Endometrial microvascular endothelial cells (primary cell): ENCODE results near the gene PDE1A. TPM values are rescaled to one million over a fixed set of nuclear protein-coding genes. Genes with fewer than 3 reads are reported as not detected.
"Not testable (repeated sequence)": the region's sequence is repeated elsewhere in the genome, so short reads cannot be mapped to it uniquely, and the experiment has no call there.

Experiments
- in situ Hi-C: cut with HindIII; loops from 2 replicates; pipeline ENCODE4 v1.10.0; 2017; ENCODE audit warnings: low sequenced_read_pairs, low pct_unique_long_range_greater_than_20kb; ENCODE audit errors: inconsistent ontology term
- total RNA-seq: library from RNA; depleted of rRNA; stranded (reverse); fragments of >200 nt; gene quantifications from one replicate; pipeline ENCODE4 v1.2.3, GENCODE V29; 2015; ENCODE audit errors: inconsistent ontology term

PDE1A gene
- total RNA-seq, 1 donor from 2014 or later = not detected

DNA sequence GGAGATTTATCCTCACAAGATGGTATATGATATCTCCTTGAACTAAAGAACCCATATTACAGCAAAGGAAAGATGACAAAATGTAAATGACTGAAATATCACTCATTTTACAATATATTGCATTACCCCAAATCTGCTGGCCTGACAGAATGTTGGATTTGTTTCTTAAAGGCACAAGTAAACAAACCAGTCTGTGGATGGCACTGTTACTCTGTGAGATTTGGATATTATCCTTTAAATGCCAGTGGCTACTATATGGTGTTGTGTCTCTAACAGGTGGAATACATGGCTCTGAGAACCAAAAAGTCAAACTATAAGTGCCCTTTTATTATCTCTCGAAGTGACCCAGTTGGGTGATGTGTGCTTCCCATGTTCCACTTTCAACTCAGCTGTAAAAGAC is 125.7 kb downstream of the PDE1A start:
- in situ Hi-C loops = no loop called here

DNA sequence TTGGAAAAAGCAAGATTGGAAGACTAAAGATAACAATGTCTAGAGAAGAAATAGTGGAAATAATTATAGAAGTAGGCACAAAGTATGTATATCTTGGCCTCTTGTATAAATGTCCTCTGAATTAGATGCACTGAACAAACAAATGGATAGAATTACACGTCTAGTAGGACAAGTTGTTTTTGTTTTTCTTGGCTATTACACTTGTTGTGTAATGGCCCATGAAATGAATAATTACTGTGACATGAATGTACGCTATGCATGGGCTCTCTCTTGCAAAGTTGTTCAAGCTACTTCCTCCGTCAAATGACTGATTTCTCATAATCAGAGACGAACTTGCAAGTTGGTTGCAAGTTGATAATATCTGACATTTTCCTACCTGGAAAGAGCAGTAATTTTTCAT is 126.2 kb downstream of the PDE1A start:
- in situ Hi-C loops = no loop called here

DNA sequence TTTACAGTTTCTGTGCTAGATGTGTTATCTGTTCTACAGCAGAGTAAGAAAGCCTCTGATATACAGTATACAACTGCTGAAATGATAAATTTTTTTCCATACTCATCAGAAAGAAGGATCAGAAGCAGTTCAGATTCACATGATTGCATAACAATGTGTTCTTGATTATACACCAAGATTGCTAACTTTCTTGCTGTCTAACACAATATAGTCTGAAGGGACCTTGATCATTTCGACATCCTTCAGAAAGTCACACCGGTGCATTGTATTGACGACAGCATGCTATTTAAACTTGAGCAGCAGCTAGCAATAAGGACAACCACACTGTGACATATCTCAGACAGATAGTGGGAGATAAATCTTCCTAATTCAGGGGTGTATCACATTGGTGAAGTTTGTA is 127.2 kb downstream of the PDE1A start:
- in situ Hi-C loops = no loop called here

DNA sequence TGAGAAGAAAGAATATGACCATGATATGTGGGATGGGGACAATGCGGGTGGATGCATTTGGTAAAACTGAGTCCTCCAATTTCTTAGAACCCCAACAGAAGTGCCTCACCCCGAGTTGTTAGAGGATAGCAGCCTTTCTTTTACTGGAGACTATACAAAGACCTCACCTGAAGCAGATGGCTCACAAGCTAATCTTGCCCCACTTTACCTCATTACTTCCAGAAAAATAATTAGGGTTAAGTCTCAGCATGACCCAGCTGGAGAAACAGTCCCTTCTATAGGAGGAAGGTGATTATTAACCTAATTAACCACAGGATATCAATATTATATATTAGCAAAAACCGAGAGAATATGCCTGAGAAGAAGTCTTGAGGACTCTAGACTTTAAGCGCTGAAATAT is 128.4 kb downstream of the PDE1A start:
- in situ Hi-C loops = no loop called here

DNA sequence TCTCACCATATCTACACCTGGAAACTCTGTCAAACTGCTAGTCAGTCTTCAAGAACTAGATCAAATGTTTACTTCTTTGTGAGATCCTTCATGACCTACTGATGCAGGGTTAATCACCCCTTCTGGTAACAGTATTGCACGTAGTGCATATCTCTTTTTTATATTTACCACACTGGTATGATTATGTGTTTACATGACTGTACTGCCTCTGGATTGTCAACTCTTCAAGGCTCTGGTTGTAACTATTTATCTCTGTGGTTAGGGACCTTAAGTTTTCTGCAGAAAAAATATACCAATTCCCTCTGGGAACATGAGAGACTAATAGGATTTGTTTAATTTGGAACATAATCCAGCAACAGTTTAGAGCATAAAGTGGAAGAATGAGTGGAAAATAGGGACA is 135.5 kb downstream of the PDE1A start:
- in situ Hi-C loops = no loop called here

GRCh38 chr2:182283512-182283911 is 143.3 kb downstream of the PDE1A start:
- in situ Hi-C loops = no loop called here

DNA sequence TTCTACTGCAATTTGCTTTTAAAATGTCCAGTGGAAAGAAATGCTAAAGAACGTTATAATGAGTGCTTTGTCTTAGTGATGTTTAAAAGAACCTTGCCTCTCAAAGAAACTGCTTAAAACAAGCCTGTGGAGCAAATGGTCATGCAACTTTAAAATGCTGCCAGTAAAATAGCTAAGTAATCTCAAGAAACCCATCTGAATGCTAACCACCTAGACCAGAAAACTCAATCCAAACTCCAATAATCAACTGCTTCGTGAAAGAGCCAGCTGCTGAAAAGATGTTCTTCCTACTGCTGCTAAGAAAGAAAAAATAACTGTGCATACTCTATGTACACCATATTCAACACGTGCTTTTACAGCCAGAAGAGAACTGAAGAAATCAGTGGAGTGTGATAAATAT is 145.6 kb downstream of the PDE1A start:
- in situ Hi-C loops = no loop called here

GRCh38 chr2:182280118-182280517 is 146.7 kb downstream of the PDE1A start:
- in situ Hi-C loops = no loop called here

DNA sequence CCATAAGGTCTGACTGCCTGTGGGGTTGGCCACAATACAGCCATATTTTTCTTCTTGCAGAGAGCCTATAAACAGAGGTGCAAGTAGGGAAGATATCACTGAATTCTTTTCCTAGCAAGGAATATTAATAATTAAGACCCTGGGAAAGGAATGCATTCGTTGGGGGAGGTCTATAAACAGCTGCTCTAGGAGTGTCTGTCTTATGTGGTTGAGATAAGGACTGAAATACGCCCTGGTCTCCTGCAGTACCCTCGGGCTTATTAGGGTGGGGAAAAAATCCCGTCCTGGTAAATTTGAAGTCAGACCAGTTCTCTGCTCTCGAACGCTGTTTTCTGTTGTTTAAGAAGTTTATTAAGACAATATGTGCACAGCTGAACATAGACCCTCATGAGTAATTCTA is 150.2 kb downstream of the PDE1A start:
- in situ Hi-C loops = not testable (repeated sequence)

DNA sequence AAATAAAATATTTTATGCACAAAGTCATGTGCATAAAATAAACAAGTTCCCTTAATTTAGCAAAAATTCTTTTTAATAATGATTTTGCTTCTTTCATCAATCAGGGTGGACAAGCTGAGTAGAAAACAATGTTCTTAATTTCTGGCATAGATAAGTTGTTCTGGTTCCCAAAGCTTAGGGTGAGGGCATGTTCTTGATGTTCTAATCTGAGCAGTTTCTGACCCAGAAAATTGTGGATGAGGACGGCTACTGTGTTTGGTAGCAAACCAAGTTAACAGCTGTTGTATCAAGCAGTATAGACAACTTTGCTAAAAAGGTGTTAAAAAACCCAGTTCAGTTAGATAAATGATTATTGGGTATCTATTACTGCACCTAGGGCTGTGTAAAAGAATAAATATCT is 158.9 kb downstream of the PDE1A start:
- in situ Hi-C loops = no loop called here

- in situ Hi-C loops = no loop called here
These were observed 159.9 kb downstream of the PDE1A start for GRCh38 chr2:182266909-182267308.

DNA sequence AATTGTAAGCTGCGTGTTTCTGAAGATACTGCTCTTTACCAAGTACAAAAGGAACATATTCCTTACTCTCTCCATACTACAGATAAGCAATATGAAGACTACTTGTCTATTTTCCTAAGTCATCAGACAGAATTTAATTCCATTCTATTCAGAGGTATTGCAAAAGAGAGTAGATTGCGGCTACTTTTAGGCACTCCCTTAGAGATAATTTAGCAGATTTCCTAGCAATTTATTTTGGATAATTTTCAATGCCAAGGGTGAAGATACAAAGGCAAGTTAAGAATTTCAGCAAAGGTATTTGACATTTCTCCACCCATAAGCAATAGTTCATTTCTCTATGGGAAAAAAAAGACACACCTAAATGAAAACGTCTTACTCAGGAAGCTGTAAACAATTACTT is 161.1 kb downstream of the PDE1A start:
- in situ Hi-C loops = no loop called here

DNA sequence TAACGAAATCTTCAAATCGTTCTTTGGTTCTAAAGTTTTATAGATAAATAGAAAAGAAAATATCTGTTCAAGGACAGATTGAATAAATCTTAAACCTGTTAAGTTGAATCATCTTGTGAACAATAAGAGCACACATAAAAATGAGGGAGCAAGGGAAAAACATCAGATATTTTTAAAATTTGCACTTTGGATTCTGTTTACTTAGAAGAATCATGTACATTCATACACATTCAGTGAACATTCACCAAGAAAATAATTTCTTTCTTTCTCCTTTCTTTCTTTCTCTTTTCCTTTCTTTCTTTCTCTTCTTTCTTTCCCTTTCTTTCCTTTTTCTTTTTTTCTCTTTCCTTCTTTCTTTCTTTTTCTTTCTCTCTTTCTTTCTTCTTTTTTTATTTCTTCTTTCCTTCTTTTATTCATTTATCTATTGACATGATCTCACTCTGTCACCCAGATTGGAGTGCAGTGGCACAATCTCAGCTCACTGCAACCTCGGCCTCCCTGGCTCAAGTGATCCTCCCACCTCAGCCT is 164.9 kb downstream of the PDE1A start:
- in situ Hi-C loops = no loop called here

DNA sequence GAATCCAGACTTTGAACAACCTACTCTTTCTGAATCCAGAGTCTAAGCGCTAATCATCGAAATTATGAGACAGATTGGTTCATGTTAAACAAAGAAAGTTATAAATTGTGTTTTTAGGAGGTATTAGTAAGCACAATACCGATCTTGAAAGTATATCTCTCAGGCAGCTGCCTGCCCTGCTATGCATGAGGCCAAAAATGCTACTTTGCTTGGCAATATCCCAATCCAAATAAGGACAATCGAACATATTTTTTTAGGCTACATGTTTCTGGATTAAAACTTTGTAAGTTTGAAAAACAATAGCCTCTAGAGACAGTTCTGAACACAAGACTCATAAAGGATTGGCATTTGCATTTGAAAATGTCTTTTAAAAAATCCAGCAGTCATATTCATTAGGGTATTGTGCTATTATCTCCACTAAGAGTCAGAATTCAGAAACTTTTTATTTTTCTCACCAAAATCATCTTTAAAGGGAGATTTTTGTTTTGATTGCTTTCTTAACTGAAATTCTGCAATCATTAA is 167.1 kb downstream of the PDE1A start:
- in situ Hi-C loops = no loop called here

- in situ Hi-C loops = no loop called here
These were observed 174.3 kb downstream of the PDE1A start for GRCh38 chr2:182252534-182252933.

GRCh38 chr2:182248898-182249297 is 177.9 kb downstream of the PDE1A start:
- in situ Hi-C loops = no loop called here

DNA sequence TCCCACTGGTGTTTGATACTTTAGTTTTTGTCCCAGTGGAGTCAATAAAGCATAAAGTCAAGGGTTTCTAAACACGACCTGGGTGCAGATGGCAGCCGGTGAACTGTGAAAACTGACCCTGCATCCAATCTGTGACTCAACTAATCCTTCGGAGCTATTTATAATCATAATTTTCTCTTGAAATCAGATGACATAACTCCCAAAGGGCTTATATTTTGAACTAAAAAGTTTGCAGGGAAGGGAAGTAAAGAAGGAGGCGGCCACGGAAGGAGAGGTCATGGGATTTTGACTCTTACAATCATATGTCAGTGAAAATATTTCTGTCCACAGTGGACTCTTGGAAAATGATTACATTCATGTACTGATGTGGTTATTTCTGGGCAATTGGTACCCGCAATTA is 178.5 kb downstream of the PDE1A start:
- in situ Hi-C loops = no loop called here

DNA sequence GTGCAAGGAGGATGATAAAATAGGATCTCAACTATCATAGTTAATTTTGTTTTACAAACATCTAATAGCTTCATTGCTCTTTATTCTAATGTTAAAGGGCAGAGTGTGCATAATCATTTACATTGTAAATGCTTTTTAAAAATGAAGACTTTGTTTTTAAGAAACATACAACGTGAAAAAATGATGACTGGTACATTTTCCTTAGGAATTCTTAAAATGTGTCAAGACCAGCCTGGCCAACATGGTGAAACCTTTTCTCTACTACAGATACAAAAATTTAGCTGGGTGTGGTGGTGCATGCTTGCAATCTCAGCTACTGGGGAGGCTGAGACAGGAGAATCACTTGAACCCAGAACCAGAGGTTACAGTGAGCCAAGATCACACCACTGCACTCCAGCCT is 179.0 kb downstream of the PDE1A start:
- in situ Hi-C loops = no loop called here

DNA sequence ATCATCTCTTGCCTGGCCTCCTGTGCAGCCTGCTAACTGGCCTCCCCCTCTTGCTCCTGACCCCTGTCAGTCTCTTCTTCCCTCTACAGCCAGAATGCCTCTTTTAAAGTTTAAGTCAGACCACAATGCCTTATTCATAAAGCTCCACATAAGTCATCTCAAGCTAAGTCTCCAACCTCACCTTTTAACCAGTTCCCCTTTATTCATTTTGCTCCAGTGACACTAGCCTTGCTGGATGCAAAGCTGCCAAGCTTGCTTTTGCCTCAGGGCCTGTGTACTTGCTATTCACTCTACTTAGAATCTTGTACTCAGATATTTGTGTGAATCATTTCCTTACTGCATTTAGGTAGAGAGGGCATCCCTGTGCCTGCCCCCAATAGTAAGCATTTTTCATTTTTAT is 180.9 kb downstream of the PDE1A start:
- in situ Hi-C loops = no loop called here

DNA sequence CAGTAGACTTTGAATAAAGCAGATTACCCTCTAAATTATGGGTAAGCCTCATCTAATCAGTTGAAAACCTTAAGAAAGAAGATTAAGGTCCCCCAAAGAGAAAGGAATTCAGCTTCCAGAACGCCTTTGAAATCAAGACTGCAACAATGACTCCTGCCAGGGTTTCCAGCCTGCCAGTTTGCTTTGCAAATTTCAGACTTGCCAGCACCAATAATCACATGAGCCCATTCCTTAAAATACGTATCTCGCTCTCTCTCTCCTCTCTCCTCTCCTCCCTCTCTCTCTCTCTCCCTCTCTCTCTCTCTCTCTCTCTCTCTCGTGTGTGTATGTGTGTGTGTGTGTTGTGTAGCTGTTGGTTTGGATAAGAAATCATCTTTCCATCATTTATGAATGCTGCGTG is 184.2 kb downstream of the PDE1A start:
- in situ Hi-C loops = no loop called here

GRCh38 chr2:182241936-182242335 is 184.9 kb downstream of the PDE1A start:
- in situ Hi-C loops = no loop called here
